GM21717 (cell line): ENCODE data around the gene LEAP2.

ENCODE experiments used
- ATAC-seq: cut with Tn5 transposase; IDR thresholded peaks from one replicate; pipeline ENCODE4 v1.9.1; 2021; ENCODE audit warnings: mild to moderate bottlenecking, moderate library complexity; ENCODE audit not compliant: unreplicated experiment

Gene LEAP2

DNA sequence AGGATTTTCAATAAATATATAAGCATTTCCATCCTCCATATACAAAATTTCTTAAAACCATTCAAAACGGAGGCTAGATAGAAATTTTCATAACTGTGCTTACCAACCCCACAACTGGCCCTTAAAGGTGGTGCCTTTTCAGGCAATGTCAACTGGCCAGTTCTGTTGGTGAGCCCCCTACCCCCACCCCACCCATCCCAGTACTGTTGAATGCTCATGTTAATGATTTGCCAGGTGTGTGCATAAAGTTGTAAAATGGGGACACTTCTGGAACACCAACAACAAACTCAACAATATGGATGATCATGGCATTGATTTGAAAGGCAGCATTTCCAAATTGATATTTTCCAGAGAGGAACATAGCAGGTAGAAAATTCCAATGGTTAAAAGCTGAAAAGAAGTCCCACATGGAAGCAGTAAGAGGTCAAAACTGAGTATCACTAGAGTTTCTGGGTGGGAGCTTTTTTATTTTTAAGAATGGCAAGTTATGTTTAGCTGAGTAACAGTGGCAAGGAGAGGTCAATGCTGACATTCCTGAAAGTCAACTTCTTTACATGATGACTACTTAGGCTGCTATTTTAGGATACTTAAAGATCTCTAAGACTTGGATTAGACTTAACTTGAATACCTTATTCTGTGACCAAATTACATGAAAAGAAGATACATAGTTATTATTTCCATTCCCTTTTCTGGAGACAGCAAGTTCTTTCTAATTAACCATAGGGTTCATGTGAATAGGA is 2.7 kb downstream of the LEAP2 start:
- no peak for ATAC-seq

DNA sequence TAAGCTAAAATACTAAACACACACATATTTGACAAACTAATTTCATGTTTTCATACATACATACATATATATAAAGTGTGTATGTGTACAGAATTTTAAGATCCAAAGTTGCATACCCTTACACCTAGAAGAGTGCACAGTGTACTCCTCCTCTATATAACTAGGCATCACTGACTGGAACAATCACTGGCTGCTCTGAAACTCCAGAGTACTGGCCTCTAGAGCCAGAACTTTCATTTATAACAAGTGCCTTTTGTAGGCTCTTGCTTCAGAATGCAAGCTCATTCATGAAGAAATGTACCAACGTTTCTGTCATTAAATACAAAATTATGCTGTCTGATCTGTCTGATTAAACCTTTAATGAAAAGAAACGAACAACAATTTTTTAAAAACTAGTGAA is 4.0 kb downstream of the LEAP2 start:
- ATAC-seq: no peak

DNA sequence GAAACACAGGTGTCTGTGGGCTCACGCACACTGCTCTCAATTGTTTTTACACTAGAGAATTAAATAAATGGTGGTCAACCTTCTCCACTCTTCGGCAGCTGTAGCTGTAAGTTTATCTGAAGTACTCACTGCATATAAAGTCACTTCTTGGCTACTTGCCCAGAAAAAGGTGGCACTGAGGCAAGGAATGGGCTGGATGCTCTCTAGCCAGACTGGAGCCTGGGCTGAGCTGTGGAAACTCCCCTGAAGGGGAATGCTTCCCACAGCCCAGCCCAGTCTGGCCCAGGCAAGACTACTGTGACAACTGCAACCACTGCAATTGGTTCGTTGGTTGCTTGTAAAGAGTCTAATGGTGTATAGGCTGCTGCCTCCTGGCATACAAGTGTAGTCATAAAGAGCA is 4.5 kb downstream of the LEAP2 start:
- no peak for ATAC-seq

DNA sequence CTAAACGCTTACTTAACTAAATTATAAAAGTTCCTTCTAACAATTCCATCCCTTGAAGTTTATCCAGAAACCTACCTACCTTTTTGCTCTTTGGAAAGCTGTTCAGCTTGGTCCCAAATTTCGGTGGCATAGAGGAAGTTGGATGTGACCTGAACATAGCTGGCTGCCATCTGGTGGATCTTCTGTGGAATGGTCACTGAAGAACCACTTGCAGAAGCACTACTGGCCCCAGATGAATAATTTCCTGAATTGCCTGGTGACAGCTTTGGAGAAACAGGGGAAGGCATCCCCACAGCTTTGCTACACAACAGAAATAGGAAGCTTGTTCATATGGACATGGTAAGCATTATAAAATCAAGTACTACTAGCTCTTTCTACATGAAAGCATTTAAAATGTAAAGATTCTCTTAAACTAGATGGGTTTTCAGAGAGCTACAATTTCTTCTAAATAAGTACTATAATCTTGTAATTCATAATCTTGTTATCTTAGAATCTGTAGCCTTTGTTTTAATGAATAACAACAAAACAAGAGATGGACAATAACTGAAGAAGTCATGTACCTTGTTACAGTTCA is 9.9 kb downstream of the LEAP2 start:
- no peak for ATAC-seq

DNA sequence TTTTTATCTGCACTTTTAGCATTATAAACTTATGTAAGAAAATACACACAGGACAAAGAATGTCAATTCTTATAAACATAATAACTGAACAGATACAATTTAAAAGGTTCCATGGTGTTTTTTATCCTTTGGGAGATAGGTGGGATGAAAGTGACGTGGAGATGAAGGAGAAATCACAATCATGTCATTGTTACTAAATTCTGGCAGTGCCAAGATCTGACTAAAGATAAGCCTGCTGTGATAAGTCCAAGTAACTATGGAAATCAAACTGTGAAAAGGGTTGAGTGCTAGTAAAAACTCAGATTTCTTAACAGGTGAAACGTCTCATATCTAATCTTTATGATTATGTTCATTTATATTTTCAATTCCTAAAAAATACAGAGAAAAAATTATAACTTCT is 11.1 kb downstream of the LEAP2 start:
- no peak for ATAC-seq

DNA sequence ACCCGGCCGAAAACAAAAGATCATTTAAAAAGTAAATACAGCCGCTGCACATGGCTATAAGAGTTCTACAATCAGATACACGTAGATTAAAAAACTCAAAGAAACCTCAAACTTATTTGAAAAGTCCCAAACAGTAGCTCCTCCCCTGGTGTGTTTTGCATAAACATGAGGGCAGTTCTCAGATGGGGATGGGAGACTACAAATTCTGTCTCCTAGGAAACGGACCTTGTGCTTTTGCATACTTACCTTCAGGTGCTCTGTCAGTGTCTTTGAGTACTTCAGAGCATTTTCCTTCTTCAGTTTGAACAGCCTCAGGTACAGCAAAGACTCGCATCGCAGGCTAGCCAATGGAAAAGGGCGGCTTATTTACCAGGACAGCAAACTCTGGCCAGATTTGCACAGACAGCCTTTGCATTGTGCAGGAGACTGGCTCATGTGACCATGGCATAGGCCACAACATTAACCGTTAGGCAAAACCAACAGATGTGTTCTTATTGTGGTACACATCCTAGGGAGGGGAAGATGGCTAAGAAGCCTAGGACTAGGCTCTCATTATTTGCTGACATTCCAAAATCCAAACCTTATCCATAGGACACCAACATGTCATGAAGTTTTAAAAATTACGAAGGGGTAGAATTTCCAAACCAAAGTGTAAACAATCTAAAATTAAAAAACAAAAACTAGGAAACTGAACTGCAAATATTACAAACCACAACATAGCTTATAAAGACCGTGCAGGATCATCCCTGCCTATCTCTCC is 12.8 kb downstream of the LEAP2 start:
- ATAC-seq: no peak

DNA sequence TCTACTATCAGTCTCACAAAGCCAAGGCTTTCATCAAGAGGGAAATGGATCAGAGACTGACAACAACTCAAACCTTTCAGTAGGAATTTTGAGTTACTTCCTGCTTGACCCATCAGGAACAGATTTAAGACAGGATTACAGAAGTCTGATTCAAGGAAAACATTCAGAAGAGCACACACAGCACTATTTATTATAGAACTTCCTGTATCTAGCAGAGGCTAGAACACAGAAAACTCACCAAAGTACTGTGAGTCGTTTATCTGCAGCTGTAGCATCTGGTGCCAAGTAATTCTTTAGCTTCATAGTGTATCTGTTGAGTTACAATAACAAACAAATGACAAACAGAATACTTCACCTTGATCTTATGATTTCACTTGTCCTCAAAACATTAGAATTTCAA is 13.8 kb downstream of the LEAP2 start:
- ATAC-seq: no peak

DNA sequence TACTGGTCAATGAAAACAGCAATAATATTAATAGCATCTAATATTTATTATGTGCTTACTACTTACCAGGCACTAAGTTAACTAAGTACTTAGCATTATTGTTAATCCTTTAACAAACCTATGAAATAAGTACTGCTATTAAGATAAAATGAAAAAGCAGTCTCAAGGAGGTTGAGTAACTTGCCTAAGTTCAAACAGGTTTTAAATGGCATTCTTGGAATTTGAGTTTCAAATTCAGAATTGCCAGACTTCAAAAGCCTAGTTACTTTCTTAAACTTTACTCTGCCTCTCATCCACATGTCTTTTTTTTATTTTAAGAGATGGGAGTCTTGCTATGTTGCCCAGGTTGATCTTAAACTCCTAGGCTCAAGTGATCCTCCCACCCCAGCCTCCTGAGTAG is 16.0 kb downstream of the LEAP2 start:
- no peak for ATAC-seq

DNA sequence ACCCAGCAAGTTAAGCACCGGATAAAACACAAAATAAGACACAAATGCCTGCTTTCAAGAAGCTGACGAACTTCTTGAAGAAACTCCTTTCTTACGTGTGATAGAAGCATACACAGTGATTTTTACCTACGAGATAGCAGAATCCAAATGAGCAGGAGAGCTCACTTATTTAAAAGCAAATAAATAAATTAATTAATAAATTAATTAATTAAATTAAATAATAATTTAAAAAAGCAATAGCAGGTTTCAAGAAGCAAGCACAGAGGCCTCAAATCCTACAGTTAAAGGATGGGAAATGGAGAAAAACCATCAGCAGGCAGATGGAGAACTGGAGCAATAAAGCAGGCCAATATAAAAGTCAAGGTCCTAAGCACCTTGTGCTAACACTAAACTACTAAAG is 17.3 kb downstream of the LEAP2 start:
- no peak for ATAC-seq

DNA sequence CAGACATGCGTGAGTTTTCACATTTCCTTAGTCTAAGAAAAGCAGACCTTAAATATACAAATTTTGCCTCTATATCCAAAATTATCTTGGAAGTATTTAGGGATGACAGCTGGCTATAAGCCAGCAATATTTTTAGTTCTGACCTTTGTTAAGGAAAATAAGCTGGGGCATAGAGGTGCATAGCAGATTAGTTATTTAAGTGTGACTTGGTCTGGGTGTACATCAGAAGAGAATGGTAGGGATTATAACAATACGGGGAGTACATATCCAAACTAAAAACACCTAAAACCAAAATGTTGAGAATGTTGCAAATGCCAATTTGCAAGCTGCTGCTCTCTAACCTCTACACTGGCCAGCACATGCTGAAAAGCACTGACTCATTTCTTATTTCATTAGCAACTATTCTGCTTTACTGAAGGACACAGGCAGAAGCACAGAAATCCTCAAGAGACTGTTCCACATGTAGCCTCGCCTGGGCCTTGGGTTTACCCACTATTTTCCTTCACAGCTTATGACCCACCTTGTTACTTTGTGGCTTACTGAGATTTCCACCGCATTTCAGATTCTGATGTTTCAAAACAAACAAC is 22.3 kb downstream of the LEAP2 start:
- ATAC-seq: no peak

DNA sequence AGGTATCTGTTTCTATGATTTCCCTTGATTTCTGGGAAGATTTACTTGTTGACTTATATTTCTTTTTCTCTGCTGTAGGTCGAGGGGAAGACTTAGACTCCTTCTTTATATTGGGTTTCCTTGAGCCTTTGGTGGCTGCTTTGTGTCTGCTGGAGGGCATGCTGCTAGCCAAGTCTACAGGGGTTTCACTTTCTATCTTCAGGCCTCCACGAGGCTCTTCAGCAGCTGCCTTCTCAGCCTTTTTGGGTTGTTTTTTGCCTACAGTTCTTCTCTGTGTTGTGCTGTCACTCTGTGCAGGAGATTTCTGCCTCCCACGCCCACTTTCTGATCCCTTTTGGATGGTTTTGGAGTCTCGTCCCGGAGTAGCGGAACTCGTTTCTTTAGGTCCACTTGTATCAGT is 23.2 kb downstream of the LEAP2 start:
- ATAC-seq: no peak

DNA sequence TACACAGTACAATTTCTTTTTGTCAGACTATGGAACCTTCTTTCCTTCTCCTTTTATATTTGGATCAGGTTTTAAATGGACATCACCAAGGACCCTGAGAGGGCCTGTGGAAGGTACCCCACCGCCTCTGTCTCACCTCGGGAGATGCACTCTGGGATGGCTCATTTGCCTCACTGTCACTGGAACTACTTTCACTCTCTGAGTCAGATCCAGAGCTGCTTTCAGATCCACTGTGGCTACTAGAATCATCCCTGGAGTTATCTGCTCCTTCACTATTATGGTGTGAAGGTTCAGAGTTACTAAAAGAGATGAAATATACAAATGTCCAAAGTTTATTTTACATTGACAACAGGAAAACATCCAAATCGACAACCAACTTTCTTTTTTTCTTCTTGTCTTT is 24.6 kb downstream of the LEAP2 start:
- no peak for ATAC-seq

DNA sequence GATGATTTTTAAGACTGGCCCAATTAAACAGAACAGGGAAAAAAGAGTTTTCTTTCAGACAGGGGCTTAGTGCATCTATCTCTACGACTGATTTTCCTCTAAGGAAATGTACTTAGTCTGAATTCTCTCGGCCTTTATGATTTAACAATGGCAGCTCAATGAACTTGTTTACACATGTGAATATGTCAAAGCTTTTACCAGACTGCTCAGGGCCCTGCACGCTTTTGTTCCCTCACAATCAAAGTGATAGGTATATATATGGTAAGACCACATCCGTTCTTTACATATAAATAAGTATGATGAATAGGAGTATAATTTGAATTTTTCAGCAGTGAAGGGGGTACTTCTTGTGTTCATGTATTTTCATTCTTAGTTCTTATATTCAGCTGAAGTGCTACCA is 27.6 kb downstream of the LEAP2 start:
- no peak for ATAC-seq

DNA sequence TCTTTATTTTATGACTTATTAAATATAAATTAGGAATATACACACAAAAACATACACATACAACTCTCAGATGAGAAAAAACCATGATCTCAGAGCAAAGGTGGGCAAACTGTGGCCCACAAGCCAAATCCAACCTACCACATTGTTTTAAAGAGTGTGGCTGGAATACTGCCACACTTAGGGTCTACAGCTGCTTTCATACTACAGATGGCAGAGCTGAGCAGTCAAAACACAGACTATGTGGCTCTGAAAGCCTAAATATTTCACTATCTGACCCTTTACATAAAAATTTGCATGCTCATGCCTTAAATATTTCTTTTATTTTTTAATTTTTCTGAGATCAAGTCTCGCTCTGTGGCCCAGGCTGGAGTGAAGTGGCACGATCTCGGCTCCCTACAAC is 28.3 kb downstream of the LEAP2 start:
- no peak for ATAC-seq

DNA sequence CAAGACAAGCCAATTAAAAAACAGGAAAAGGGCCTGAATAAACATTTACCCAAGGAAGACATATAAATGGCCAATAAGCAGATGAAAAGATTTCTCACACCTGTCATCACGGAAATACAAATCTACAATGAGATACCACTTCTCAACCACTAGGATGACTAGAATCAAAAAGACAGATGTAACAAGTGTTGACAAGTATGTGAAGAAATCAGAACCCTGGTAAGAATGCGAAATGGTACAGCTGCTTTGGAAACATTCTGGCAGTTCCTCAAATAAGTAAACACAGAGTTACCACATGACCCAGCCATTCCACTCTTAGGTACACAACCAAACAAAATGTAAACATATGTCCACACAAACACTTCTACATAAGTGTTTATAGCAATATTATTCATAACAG is 32.5 kb downstream of the LEAP2 start:
- ATAC-seq: no peak

DNA sequence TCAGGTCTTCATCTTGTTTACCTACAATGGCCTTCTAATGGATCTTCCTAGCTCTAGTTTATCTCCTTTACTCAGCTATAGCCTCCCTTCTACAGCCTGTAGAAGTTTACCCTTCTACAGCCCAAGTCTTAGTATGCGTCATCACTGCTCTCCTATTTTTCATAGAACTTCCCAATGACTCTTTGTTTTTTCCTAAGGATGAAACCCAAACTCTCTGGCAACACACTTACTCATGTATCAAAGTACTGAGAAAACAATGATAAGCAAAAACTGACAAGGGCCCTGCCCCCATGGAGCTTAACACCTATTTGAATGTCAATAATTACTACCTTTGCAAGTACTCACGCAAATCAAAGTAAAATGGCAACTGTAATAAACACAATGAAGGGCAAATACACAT is 33.7 kb downstream of the LEAP2 start:
- ATAC-seq: no peak

DNA sequence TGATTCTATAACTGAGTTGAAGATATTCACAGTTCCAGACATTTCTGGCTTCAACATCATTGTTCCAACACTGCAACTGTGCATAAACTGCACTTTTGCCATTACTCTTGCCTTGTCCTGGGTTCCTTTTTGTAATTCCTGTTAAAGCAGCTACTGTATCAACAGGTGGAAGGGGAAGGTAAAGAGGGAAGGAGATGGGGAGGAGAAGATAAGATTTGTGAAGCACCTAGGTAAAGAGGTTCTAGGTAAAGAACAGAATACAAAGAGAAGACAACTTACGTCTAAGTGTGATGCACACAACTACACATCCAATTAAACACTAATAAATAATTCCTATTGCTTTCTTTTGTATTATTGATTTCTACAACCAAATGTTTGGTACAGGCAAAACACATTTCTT is 36.2 kb downstream of the LEAP2 start:
- no peak for ATAC-seq

DNA sequence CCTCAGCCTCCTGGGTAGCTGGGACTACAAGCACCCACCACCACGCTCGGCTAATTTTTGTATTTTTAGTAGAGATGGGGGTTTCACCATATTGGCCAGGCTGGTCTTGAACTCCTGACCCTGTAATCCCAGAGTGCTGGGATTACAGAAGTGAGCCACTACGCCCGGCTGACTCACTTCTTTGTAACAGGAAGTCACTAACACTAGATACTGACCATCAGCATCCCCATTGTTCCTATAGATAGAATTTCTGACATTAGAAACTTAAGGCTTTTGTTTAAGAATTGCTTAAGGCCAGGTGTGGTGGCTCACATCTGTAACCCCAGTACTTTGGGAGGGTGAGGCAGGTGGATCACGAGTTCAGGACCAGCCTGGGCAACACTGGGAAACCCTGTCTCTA is 42.2 kb downstream of the LEAP2 start:
- no peak for ATAC-seq

DNA sequence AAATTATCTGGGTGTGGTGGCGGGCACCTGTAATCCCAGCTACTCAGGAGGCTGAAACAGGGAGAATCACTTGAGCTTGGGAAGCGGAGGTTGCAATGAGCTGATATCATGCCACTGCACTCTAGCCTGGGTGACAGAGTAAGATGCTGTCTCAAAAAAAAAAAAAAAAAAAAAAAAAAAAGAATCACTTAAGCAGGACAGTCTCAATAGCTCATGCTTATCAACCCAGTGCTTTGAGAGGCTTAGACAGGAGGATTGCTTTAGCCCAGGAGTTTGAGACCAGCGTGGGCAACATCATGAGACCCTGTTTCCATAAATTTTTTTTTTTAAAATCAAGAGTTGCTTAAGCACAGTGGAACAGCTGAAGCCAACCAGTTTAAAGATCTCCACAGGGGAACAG is 42.6 kb downstream of the LEAP2 start:
- no peak for ATAC-seq
